ENCODE results near the gene GPR137B.

Gene GPR137B

DNA sequence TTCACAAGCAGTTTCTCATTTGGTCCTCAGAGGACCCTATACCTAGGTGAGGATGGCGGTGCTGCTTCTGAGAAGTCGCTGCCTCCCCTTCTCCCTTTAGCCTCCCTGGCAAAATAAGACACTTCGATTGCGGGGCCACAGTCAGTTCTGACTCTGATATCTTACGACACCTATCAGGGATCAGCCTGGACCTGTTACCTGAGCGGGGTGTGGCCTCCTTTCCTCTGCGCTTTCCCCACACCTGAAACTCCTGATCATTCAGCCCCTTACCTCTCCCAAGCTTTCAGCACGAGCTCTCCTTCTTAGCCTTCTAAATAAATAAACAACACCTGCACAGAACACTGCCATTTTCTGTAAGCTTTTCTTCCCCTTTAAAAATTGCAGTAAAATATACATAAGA, 24.6 kb upstream of the GPR137B start:
- no peak for TF ChIP-seq CTCF (IDR thresholded peaks at IDR 0.05; ENCODE audit: control insufficient read depth, extremely low read depth, insufficient read depth)
- no peak overlapping the region for H3K4me3 ChIP-seq (ENCODE audit: low read depth, low read length)
- no peak for DNase-seq (ENCODE audit: low read depth)

- no peak overlapping the region for H3K4me3 ChIP-seq (ENCODE audit: low read depth, low read length)
- no peak for DNase-seq (ENCODE audit: low read depth)
- TF ChIP-seq CTCF (IDR thresholded peaks at IDR 0.05; ENCODE audit: control insufficient read depth, extremely low read depth, insufficient read depth) = no peak
Measured at GRCh38 chr1:236119943-236120484, 22.3 kb upstream of the GPR137B start.

DNA sequence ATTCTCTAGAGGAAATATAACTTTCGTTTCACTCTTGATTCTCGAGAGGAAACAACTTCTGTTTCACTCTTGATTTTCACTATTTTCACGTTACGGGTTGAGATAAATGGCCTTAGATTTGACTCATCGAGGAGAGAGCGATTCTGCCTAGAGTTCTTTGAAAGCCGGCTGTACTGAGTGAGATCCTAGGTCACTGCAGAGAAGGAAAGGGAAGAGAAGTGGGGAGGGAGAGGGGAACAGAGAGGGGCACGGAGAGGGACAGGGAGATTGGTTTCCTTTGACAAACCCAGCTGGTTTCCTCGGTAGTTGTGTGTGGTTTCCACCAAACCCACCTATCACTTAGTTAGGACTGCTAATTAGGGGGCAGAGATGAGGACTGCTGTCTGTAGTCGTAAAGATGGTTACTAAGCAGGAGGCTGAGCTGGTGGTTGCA, 21.6 kb upstream of the GPR137B start:
- DNase-seq (ENCODE audit: low read depth) = no peak
- no peak overlapping the region for H3K4me3 ChIP-seq (ENCODE audit: low read depth, low read length)
- no peak for TF ChIP-seq CTCF (IDR thresholded peaks at IDR 0.05; ENCODE audit: control insufficient read depth, extremely low read depth, insufficient read depth)

GRCh38 chr1:236122176-236122575, 20.2 kb upstream of the GPR137B start:
- no peak for TF ChIP-seq CTCF (IDR thresholded peaks at IDR 0.05; ENCODE audit: control insufficient read depth, extremely low read depth, insufficient read depth)
- DNase-seq (ENCODE audit: low read depth) = no peak
- H3K4me3 ChIP-seq (ENCODE audit: low read depth, low read length) = no peak overlapping the region

DNA sequence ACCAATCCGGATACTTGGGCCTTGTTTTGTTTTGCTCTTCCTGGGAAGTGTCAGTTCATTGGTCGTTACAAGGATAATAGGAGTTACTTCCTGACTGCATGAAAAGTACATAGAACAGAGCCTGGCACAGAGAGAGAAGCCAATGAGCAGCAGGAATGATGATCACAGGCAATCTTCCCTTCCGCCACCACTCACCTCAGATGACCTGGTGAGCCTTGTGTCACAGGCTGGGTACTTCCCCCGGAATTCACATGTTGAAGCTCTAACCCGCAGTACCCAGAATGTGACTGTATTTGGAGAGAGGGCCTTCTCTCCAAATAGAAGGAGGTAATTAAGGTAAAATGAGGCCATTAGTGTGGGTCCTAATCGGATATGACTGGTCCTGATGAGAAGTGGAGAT, 18.8 kb upstream of the GPR137B start:
- DNase-seq (ENCODE audit: low read depth) = no peak
- no peak for TF ChIP-seq CTCF (IDR thresholded peaks at IDR 0.05; ENCODE audit: control insufficient read depth, extremely low read depth, insufficient read depth)
- H3K4me3 ChIP-seq (ENCODE audit: low read depth, low read length) = no peak overlapping the region

- DNase-seq (ENCODE audit: low read depth) = no peak
- no peak for TF ChIP-seq CTCF (IDR thresholded peaks at IDR 0.05; ENCODE audit: control insufficient read depth, extremely low read depth, insufficient read depth)
Measured at GRCh38 chr1:236124965-236125364, 17.4 kb upstream of the GPR137B start.

DNA sequence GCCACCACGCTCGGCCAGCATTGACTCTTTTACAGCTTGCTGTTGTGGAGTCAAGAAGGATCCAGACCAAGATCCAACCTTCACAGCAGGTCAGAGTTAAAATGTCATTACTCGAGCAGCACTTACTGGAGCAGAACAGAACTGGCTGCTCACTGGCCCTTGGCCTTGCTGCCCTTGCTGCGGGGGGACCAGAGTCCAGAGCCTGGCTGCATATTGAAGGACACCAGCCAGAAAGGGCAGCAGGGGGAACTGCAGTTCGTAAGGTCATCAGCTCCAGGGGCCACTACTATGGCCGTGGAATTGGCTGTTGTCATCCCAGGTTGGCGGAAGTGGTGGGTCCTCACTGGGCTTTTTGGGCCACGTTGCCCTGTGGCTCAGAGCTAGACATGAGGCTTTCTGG, 15.3 kb upstream of the GPR137B start:
- no peak overlapping the region for H3K4me3 ChIP-seq (ENCODE audit: low read depth, low read length)
- DNase-seq (ENCODE audit: low read depth) = no peak
- TF ChIP-seq CTCF (IDR thresholded peaks at IDR 0.05; ENCODE audit: control insufficient read depth, extremely low read depth, insufficient read depth) = no peak

More at GRCh38 chr1:236124965-236125364, 17.4 kb upstream of the GPR137B start:
- H3K4me3 ChIP-seq (ENCODE audit: low read depth, low read length) = no peak overlapping the region
